T-helper 1 cell treated with Interleukin-12 subunit alpha and Interleukin-12 subunit beta and Interleukin-4 antibody, amounts not matched to agents 30 ng/mL and 1 ng/mL, for 36 hours (primary cell): ENCODE measurements around the gene ANKRD10. TPM values are rescaled to one million over a fixed set of nuclear protein-coding genes. Genes with fewer than 3 reads are reported as not detected.

ENCODE experiments used
- intact Hi-C: fragments of 100-400 bp; cut with micrococcal nuclease; formaldehyde crosslinking; loops from one replicate; pipeline ENCODE4 v1.15.1; 2024
- total RNA-seq: library from RNA; stranded (reverse); gene quantifications from 2 replicates; pipeline ENCODE4 v1.2.3, GENCODE V29; 2022

ANKRD10 gene
- total RNA-seq, 1 donor from 2014 or later = 151 TPM

DNA sequence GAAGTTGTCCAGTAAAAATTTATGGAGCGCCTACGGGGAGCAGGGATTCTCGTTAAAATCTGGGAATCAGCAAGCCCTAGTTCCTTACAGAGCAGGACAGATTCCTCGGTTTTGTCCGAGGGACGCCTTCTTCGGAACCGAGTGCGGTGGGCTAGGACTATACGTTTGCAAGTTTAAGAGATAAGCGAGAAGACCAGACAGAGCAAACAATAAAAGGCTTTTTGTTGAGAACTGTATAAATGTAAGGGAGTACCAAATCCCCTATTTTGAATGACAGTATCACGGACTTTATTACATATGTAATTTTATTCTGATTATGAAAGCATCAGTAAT, 971 bp upstream of the ANKRD10 start:
- intact Hi-C loops = loop anchor here (1.0 to 10.0 kb wide), 12 partner anchors 28 to 2001 kb away; partner anchors contain the start of genes ATP11A and CARS2

DNA sequence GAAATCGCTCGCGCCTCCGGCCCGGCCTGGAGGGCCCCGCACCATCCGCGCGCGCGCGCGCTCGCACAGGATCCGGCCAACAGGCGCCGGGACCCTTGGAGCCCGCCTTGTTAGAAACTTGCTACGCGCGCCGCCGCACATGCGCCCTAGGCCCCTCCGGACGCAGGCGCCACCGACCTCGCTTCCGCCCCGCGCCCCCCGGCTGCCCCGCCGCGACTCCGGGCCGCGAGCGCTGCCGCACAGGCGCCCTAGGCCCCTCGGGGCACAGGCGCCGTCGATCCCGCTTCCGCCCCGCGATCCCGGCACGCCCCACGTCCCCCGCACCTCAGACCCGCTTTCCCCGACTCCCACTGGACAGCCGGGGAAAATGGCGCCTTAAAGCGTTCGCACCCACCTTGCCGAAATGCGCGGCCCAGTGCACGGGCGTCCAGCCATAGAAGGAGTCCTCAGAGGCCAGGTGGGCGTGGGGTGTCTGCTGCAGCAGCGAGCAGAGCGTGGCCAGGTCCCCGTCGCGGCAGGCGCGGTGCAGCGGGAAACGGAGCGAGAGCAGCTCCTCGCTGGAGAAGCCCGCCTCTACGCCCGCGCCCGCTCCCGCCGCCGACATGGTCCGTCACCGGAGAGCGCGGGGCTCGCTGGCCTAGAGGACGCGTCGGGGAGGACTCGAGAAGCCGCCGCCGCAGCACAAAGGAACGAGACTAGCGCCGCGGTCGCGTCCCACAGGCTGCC, 375 bp downstream of the ANKRD10 start:
- intact Hi-C loops = loop anchor here (1.0 to 10.0 kb wide), 12 partner anchors 51 to 2000 kb away; partner anchors contain the start of genes ATP11A and CARS2

DNA sequence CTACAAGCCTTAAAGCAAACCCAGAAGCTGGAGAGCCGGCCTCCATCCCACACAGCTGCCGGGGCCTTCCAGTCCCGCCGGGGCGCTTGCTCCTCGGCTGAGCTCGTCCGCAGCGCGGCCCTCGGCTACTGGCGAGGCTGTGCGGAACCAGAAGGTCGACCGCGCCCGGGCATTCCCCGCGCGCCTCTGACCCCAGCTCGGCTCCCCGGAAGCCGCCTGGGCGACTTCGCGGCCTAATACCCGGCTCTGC, 863 bp downstream of the ANKRD10 start:
- intact Hi-C loops = loop anchor here (2.0 to 10.0 kb wide), 3 partner anchors 288 to 1999 kb away; partner anchors contain the start of gene ATP11A

GRCh38 chr13:110913322-110914080, 1.4 kb downstream of the ANKRD10 start:
- intact Hi-C loops = loop anchor here (1.0 to 10.0 kb wide), 6 partner anchors 9 to 1999 kb away; partner anchors contain the start of gene ATP11A

DNA sequence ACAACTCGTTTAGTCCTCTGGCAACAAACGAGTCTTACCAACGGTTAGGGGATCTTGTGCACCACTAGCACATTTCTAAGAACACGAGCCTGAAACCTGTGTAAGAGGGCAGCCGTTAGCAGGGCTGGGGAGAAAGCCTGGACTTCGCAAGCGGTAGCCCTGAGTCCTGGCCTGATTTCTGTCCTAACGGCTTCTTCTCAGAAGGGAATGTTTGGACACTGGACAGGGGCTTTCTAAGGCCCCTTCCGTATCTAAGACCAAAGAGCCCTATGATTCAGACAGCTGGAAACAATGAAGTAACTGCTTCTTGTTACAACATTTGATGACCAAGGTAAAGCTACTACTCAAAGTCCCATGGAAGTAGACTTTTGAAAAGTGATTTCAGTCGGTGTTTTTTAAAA, 2.2 kb downstream of the ANKRD10 start:
- intact Hi-C loops = loop anchor here (1.0 to 10.0 kb wide), 5 partner anchors 8 to 1998 kb away; no protein-coding TSS in a partner anchor

- intact Hi-C loops = loop anchor here (5.0 to 10.0 kb wide), 2 partner anchors 290 to 1997 kb away; no protein-coding TSS in a partner anchor
Measured at GRCh38 chr13:110911880-110912279, 3.0 kb downstream of the ANKRD10 start.

- intact Hi-C loops = loop anchor here (5.0 to 10.0 kb wide), 2 partner anchors 292 to 1995 kb away; no protein-coding TSS in a partner anchor
Measured at GRCh38 chr13:110910013-110910890, 4.6 kb downstream of the ANKRD10 start.

DNA sequence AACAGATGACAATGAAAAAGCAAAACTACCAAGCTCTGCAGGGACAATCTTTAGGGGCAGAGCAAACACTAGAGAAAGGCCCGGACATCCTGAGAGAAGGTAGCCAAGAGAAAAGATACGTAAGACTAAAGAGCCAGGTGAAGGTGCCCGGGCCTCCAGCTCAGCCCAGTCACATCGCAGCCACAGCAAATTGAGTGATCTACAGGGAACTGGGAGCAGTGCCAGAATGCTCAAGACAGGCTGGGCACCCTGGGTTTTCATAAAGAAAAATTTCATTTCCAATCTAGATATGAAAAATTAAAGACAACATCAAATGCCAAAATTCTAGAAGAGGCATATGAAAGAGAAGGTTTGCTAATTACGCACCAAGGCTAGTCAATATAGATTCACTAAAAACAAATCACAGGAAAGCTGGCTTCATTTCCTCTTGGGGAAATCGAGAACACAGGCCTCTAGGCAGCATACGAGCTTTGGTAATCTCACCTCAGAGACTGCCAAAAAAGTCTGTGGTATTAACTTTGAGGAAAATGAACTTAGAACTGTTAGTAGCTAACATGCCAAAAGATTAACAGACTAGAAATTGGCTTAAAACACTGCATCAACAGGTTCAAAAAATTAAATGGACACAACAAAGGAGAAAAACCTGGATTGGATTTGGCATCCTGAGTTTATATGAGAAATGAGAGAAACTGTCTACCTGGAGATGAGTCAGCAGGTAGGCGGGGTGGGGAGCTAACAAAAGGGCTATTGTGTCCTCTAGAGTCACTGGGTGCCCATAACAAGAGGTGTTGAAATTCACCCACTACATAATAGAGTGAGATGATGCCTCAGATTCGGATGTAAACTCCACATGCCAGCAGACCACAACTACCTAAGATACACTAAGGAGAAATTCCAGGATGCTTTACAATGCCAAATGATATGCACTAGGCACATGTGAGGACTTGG, 6.6 kb downstream of the ANKRD10 start:
- intact Hi-C loops = no loop called here

- intact Hi-C loops = no loop called here
Measured at GRCh38 chr13:110907301-110907700, 7.6 kb downstream of the ANKRD10 start.

DNA sequence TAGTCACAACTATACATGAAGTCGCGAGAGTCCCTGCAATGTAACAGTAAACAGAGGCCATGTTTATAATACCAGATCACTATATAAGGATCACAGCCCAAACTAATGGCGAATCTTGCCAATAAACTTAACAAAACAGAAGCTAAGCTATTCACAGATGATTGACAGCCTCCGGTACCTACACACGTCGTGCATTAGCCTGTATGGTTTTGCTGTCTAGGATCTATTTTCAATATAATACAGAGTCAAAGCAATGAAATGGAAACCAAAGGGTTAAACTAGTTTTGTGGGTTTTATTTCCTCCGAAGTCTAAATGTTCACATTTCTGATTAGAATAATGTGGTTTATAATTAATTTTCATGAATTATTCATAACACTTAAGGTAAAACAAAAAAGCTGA, 10.1 kb downstream of the ANKRD10 start:
- intact Hi-C loops = loop anchor here (1.0 kb wide), 1 partner anchor 9 kb away; no protein-coding TSS in a partner anchor

DNA sequence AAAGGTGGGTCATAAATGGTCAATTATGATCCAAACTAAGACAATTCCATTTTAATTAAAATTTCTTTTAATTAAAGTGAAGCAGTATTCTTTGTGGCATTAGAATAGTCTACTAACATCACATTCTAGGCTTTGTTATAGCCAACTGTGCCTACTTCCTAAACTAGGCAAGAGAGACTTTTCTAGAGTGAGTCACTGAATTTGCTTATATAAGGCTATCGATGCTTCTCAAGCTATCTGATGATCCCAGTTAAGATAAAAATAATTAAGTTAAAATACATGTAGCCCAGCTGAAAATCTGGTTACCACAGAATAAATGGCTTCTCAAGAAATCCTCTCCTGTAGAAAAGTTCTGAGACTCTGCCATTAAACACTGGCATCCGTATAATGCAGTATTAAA, 12.5 kb downstream of the ANKRD10 start:
- intact Hi-C loops = no loop called here

DNA sequence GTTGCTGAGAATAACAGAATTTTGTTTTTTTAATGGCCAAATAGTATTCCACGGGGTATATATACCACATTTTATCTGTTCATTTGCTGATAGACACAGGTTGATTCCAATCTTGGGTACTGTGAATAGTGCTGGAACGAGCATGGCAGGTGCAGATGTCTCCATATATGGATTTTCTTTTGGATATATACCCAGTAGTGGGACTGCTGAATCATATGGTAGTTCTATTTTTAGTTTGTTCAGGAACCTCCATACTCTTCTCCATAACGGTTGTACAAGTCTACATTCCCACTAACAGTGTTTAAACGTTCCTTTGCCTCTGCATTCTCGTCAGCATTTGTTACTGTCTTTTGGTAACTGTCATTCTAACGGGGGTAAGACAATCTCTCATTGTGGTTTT, 17.3 kb downstream of the ANKRD10 start:
- intact Hi-C loops = no loop called here

DNA sequence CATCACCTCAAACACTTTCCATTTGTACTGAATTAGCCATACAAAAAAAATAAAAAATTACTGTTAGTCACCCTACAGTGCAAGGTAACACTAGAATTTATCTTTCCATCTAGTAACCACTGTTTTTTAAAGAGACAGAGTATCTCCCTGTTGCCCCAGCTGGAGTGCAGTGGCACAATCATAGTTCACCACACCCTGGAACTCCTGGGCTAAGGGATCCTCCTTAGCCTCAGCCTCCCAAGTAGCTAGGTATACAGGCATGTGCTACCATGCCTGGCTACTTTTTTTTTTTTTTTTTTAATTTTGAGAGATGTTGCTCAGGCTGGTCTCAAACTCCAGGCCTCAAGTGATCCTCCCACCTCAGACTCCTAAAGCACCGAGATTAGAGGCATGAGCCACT, 17.9 kb downstream of the ANKRD10 start:
- intact Hi-C loops = no loop called here

GRCh38 chr13:110894086-110894485, 20.8 kb downstream of the ANKRD10 start:
- intact Hi-C loops = no loop called here

DNA sequence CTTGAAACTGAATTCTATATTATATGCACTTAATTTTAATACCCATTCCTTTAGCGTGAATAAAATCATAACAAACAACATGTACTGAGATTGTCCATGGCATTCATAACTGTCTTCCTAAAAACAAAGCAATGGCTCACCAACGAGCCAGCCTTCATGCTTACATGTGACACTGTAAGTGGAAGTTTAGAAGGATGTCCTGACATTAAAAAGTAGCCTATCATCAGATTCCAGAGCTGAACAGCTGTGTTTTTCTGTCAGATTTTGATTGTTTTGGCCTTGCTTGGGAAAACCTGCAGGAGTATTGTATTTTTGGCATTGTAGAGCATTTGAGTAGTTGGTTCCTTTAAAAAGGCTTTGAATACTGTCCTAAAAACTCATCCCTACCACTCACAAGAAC, 21.3 kb downstream of the ANKRD10 start:
- intact Hi-C loops = no loop called here

DNA sequence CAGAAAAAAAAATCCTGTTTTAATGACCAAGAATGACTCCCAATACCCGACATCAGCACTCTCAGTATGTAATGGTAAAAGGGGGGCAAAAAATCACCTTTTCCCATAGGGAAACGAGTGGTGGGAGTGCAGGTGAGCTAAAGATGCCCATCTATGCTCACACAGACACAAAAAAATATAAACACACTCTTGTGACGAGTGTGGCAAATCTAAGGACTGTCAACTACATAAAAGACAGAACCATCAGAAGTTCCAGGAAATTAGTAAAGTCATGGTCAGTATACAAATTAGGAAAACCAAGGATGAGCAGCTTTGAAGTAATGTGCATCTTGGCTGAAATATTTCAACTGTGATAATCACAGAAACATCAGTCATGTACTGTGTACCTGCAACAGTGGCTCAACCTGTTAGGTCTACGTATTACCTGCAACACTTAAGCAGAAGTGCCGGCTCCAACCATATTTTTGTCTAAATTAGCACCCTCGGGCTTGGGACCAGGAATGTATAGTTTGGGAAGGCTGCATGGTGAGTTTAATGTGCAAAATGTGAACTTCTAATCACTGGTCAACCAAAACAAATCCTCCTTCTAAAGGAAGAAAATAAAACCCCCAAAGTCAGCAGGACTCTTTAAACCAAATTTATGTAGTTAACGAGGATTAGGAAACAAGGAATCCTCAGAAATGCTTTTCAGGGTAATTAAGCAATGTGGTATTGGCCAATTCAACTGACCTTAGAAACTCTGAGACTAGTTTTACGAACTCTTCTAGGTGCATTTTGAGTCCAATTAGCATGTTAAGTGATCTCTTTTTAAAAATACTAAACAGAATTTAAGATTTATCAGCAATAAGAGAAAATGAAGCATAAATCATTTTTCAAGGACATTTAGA, 24.3 kb downstream of the ANKRD10 start:
- intact Hi-C loops = no loop called here

GRCh38 chr13:110888390-110888789, 26.5 kb downstream of the ANKRD10 start:
- intact Hi-C loops = no loop called here

- intact Hi-C loops = no loop called here
Measured at GRCh38 chr13:110887597-110888333, 27.1 kb downstream of the ANKRD10 start.
